Transverse colon (tissue), 3 donors: ENCODE measurements around the gene HINT3.

Experiments
- CTCF ChIP-seq, 5 experiments: fragments of 200-600 bp in 3 of 5; fragments of 450-650 bp in 2 of 5; sonication (generic) in 3 of 5; IDR thresholded peaks; 1 replicate in 2 of 5; 2 replicates in 3 of 5; pipeline ENCODE4 v1.5.1; 2016 to 2017; ENCODE audit warnings: antibody characterized with exemption in 5 of 5, inconsistent platforms in 3 of 5, mild to moderate bottlenecking in 2 of 5, moderate library complexity in 1 of 5
- POLR2A ChIP-seq: fragments of 450-650 bp; IDR thresholded peaks from one replicate; pipeline ENCODE4 v1.6.1; 2016; ENCODE audit warnings: antibody characterized with exemption, mild to moderate bottlenecking, moderate library complexity

- TF ChIP-seq POLR2A, result no peak
- no peak for TF ChIP-seq CTCF (IDR thresholded peaks at IDR 0.05)
Observed at GRCh38 chr6:125948455-125948854, 8.1 kb upstream of the HINT3 start.
